CD4-positive, CD25-positive, alpha-beta regulatory T cell (primary cell): ENCODE results near the gene C2. TPM values are rescaled to one million over a fixed set of nuclear protein-coding genes. Genes with fewer than 3 reads are reported as not detected.
"Not testable (repeated sequence)": the region's sequence is repeated elsewhere in the genome, so short reads cannot be mapped to it uniquely, and the experiment has no call there.

Source experiments
- ATAC-seq, 2 donors: fragments of 150-1000 bp; cut with Tn5 transposase; one replicate each; pipeline ENCODE4 v1.10.0; 2021; ENCODE audit warnings: low read depth in 2 of 2, moderate number of reproducible peaks in 2 of 2, moderate library complexity in 1 of 2
- DNase-seq, 3 donors: peaks; one replicate each; pipeline versions ENCODE4 v3.0.0 to v3.0.0-alpha.2; 2012 to 2022; ENCODE audit warnings: mixed read lengths in 1 of 3
- H3K27ac ChIP-seq: one replicate; pipeline ENCODE4 v1.7.0; 2013; ENCODE audit warnings: mild to moderate bottlenecking, low read length; ENCODE audit not compliant: insufficient read depth, poor library complexity, severe bottlenecking
- H3K27me3 ChIP-seq: one replicate; pipeline ENCODE4 v1.7.0; 2013; ENCODE audit warnings: low read length; ENCODE audit not compliant: control insufficient read depth, insufficient read depth
- H3K36me3 ChIP-seq: one replicate; pipeline ENCODE4 v1.7.0; 2013; ENCODE audit warnings: mild to moderate bottlenecking, low read length, moderate library complexity; ENCODE audit not compliant: control insufficient read depth, insufficient read depth
- H3K4me1 ChIP-seq: 2 replicates; pipeline ENCODE4 v1.7.0; 2013; ENCODE audit warnings: mild to moderate bottlenecking, low read length; ENCODE audit not compliant: insufficient read depth, control insufficient read depth, poor library complexity, severe bottlenecking
- H3K4me3 ChIP-seq: one replicate; pipeline ENCODE4 v1.7.0; 2013; ENCODE audit warnings: low read depth, mild to moderate bottlenecking, low read length, moderate library complexity
- H3K9me3 ChIP-seq, 2 experiments: 1 replicate in 1 of 2; 2 replicates in 1 of 2; pipeline ENCODE4 v1.7.0; 2013; ENCODE audit warnings: low read length in 2 of 2, mild to moderate bottlenecking in 1 of 2, moderate library complexity in 1 of 2; ENCODE audit not compliant: control insufficient read depth in 2 of 2
- H3K27ac Mint-ChIP-seq, 3 donors: one replicate each; pipeline ENCODE4 v1.8.0; 2020 to 2022; ENCODE audit warnings: mild to moderate bottlenecking in 3 of 3, mixed read lengths in 3 of 3, moderate library complexity in 2 of 3
- H3K27me3 Mint-ChIP-seq: one replicate; pipeline ENCODE4 v1.8.0; 2022; ENCODE audit warnings: mild to moderate bottlenecking, mixed read lengths
- H3K36me3 Mint-ChIP-seq: one replicate; pipeline ENCODE4 v1.8.0; 2020; ENCODE audit warnings: mixed read lengths
- H3K4me1 Mint-ChIP-seq, 4 donors: one replicate each; pipeline ENCODE4 v1.8.0; 2020 to 2022; ENCODE audit warnings: mixed read lengths in 4 of 4, mild to moderate bottlenecking in 1 of 4
- H3K4me3 Mint-ChIP-seq, 4 donors: one replicate each; pipeline ENCODE4 v1.8.0; 2020 to 2022; ENCODE audit warnings: mild to moderate bottlenecking in 4 of 4, mixed read lengths in 4 of 4, moderate library complexity in 3 of 4
- H3K9me3 Mint-ChIP-seq, 7 donors: one replicate each; pipeline ENCODE4 v1.8.0; 2020 to 2022; ENCODE audit warnings: mixed read lengths in 7 of 7, mild to moderate bottlenecking in 3 of 7, moderate library complexity in 2 of 7
- polyA plus RNA-seq, 4 donors: library from polyadenylated mRNA; unstranded; fragments of 300-500 nt; fragmentation: Illumina TruSeq; gene quantifications; one replicate each; pipeline ENCODE4 v1.2.3, GENCODE V29; 2021
- total RNA-seq: library from RNA; stranded (reverse); gene quantifications from one replicate; pipeline ENCODE4 v1.2.3, GENCODE V29; 2022

Gene C2
- total and polyA plus RNA-seq, 5 donors from 2014 or later, result 0.47 to 1.3 TPM; not detected in 3

- DNase-seq (no peak), ATAC-seq (no peak)
- no peaks in the 10 kb centered on the region for H3K36me3 ChIP-seq
- peak overlapping the region in 2 of 3 donors; percentile 65 to 86 for H3K27ac Mint-ChIP-seq
- H3K4me3 Mint-ChIP-seq, result peak overlapping the region in 3 of 4 donors; percentile 73 to 77 (median 75)
- no peaks in the 10 kb centered on the region for H3K36me3 Mint-ChIP-seq
- peaks cover 43% of the 10 kb centered on the region for H3K4me1 ChIP-seq
- H3K9me3 Mint-ChIP-seq, result no peaks in the 10 kb centered on the region
- H3K9me3 ChIP-seq, result no peaks in the 10 kb centered on the region
- no peak overlapping the region for H3K4me3 ChIP-seq
- H3K27me3 Mint-ChIP-seq, result peaks cover 4% of the 10 kb centered on the region
- H3K27me3 ChIP-seq, result peaks cover 2% of the 10 kb centered on the region
- H3K27ac ChIP-seq, result peak overlapping the region; percentile 63
- H3K4me1 Mint-ChIP-seq, result peaks cover 0 to 39% (median 24%) of the 10 kb centered on the region in 4 donors
Observed at GRCh38 chr6:31900917-31901414, 26.6 kb upstream of the C2 start.

- peaks cover 0 to 34% (median 22%) of the 10 kb centered on the region in 4 donors for H3K4me1 Mint-ChIP-seq
- H3K4me3 Mint-ChIP-seq, result peak overlapping the region; percentile 73 to 80 (median 76)
- DNase-seq (peak; percentile 61 to 75 (median 68)), ATAC-seq (peak; percentile 31 to 32)
- Histone ChIP-seq H3K4me1 (peaks cover 39% of the 10 kb centered on the region), H3K27ac (peak overlapping the region; percentile 63), H3K9me3 (no peaks in the 10 kb centered on the region), H3K27me3 (peaks cover 3% of the 10 kb centered on the region), H3K4me3 (no peak overlapping the region), H3K36me3 (no peaks in the 10 kb centered on the region)
- H3K27ac Mint-ChIP-seq, result no peak overlapping the region
- H3K27me3 Mint-ChIP-seq, result peaks cover 9% of the 10 kb centered on the region
- no peaks in the 10 kb centered on the region for H3K36me3 Mint-ChIP-seq
- peaks cover 0 to under 1% (median 0%) of the 10 kb centered on the region in 7 donors for H3K9me3 Mint-ChIP-seq
Observed at GRCh38 chr6:31901415-31901952, 26.0 kb upstream of the C2 start.

GRCh38 chr6:31901953-31902643, 25.4 kb upstream of the C2 start, which contains the start of gene ZBTB12:
Gene ZBTB12, minus strand, starts transcription at chr6:31902086. Its CDS starts 781 bp downstream, at chr6:31901305.
- DNase-seq, result peak; percentile 80 to 84 (median 82)
- no peaks in the 10 kb centered on the region for H3K36me3 Mint-ChIP-seq
- H3K27me3 Mint-ChIP-seq, result peaks cover 15% of the 10 kb centered on the region
- peak within 1 kb of the TSS; percentile 52 to 87 (median 87) for H3K27ac Mint-ChIP-seq
- peaks cover 0 to 2% (median 0%) of the 10 kb centered on the region in 7 donors for H3K9me3 Mint-ChIP-seq
- Histone ChIP-seq H3K36me3 (no peaks in the 10 kb centered on the region), H3K9me3 (no peaks in the 10 kb centered on the region), H3K27ac (peak within 1 kb of the TSS; percentile 63), H3K4me1 (peaks cover 34% of the 10 kb centered on the region), H3K4me3 (peak within 1 kb of the TSS; percentile 66), H3K27me3 (peaks cover 3% of the 10 kb centered on the region)
- H3K4me3 Mint-ChIP-seq, result peak within 1 kb of the TSS; percentile 80 to 92 (median 89)
- H3K4me1 Mint-ChIP-seq, result peaks cover 0 to 32% (median 21%) of the 10 kb centered on the region in 4 donors
- peak; percentile 52 to 56 for ATAC-seq

- H3K27me3 ChIP-seq, result peaks cover 3% of the 10 kb centered on the region
- H3K36me3 ChIP-seq, result no peaks in the 10 kb centered on the region
- H3K4me1 Mint-ChIP-seq, result peaks cover 0 to 19% (median 16%) of the 10 kb centered on the region in 4 donors
- H3K27me3 Mint-ChIP-seq, result peaks cover 15% of the 10 kb centered on the region
- no peak overlapping the region for H3K27ac ChIP-seq
- peaks cover 0 to 2% (median 0%) of the 10 kb centered on the region in 7 donors for H3K9me3 Mint-ChIP-seq
- H3K36me3 Mint-ChIP-seq, result no peaks in the 10 kb centered on the region
- DNase-seq (no peak), ATAC-seq (no peak)
- H3K4me3 Mint-ChIP-seq, result no peak overlapping the region
- H3K4me1 ChIP-seq, result peaks cover 21% of the 10 kb centered on the region
- H3K9me3 ChIP-seq, result no peaks in the 10 kb centered on the region
- H3K4me3 ChIP-seq, result no peak overlapping the region
- H3K27ac Mint-ChIP-seq, result no peak overlapping the region
Observed at GRCh38 chr6:31903957-31904356, 23.6 kb upstream of the C2 start.

- Histone ChIP-seq H3K9me3 (no peaks in the 10 kb centered on the region), H3K36me3 (no peaks in the 10 kb centered on the region), H3K27me3 (peaks cover 3% of the 10 kb centered on the region), H3K27ac (no peak overlapping the region), H3K4me1 (peaks cover 12% of the 10 kb centered on the region), H3K4me3 (no peak overlapping the region)
- no peak overlapping the region for H3K27ac Mint-ChIP-seq
- peak overlapping the region in 1 of 4 donors; percentile 64 for H3K4me3 Mint-ChIP-seq
- no peak for DNase-seq
- peaks cover 0 to 2% (median 0%) of the 10 kb centered on the region in 7 donors for H3K9me3 Mint-ChIP-seq
- no peak for ATAC-seq
- H3K27me3 Mint-ChIP-seq, result peaks cover 15% of the 10 kb centered on the region
- H3K36me3 Mint-ChIP-seq, result no peaks in the 10 kb centered on the region
- peaks cover 0 to 12% (median 10%) of the 10 kb centered on the region in 4 donors for H3K4me1 Mint-ChIP-seq
Observed at GRCh38 chr6:31905041-31905440, 22.5 kb upstream of the C2 start.

GRCh38 chr6:31906122-31906521, 21.4 kb upstream of the C2 start:
- Mint-ChIP-seq H3K27me3 (peaks cover 15% of the 10 kb centered on the region), H3K27ac (no peak overlapping the region), H3K4me3 (peak overlapping the region in 1 of 4 donors; percentile 77), H3K4me1 (peaks cover 0 to 12% (median 8%) of the 10 kb centered on the region in 4 donors), H3K36me3 (no peaks in the 10 kb centered on the region), H3K9me3 (peaks cover 0 to 2% (median 0%) of the 10 kb centered on the region in 7 donors)
- no peaks in the 10 kb centered on the region for H3K36me3 ChIP-seq
- no peak overlapping the region for H3K27ac ChIP-seq
- no peaks in the 10 kb centered on the region for H3K9me3 ChIP-seq
- H3K4me1 ChIP-seq, result peaks cover 12% of the 10 kb centered on the region
- no peak overlapping the region for H3K4me3 ChIP-seq
- H3K27me3 ChIP-seq, result peaks cover 3% of the 10 kb centered on the region
- no peak for ATAC-seq
- no peak for DNase-seq

- not testable (repeated sequence) for H3K36me3 Mint-ChIP-seq, H3K27me3 ChIP-seq, H3K36me3 ChIP-seq, H3K4me3 ChIP-seq, H3K27ac Mint-ChIP-seq, H3K4me1 ChIP-seq, H3K9me3 ChIP-seq, ATAC-seq, H3K9me3 Mint-ChIP-seq, DNase-seq, H3K27ac ChIP-seq
- Mint-ChIP-seq H3K4me1 (peaks cover 0 to 12% (median 8%) of the 10 kb centered on the region in 4 donors), H3K4me3 (peak overlapping the region in 1 of 4 donors; percentile 87), H3K27me3 (peaks cover 15% of the 10 kb centered on the region)
Observed at GRCh38 chr6:31906727-31907126, 20.8 kb upstream of the C2 start.
